ENCODE results near the gene MPP2. TPM values are rescaled to one million over a fixed set of nuclear protein-coding genes. Genes with fewer than 3 reads are reported as not detected.
"Not testable (repeated sequence)": the region's sequence is repeated elsewhere in the genome, so short reads cannot be mapped to it uniquely, and the experiment has no call there.

MPP2 gene
- total RNA-seq, 1 experiment from 2014 or later: 5.5 TPM

GRCh38 chr17:43844241-43844640 lies 63.1 kb downstream of the MPP2 start:
- Mint-ChIP-seq H3K27me3 (ENCODE audit: unreplicated experiment) (peaks cover 24% of the 10 kb centered on the region), H3K9me3 (ENCODE audit: low read depth, unreplicated experiment) (no peaks in the 10 kb centered on the region), H3K4me1 (ENCODE audit: low read depth, unreplicated experiment) (peaks cover 46% of the 10 kb centered on the region), H3K27ac (ENCODE audit: unreplicated experiment) (no peak overlapping the region), H3K4me3 (ENCODE audit: low read depth, unreplicated experiment) (no peak overlapping the region), H3K36me3 (ENCODE audit: insufficient read depth, unreplicated experiment) (peaks cover 5% of the 10 kb centered on the region)
- no peak for DNase-seq
- intact Hi-C loops (cut with micrococcal nuclease; ENCODE audit: unreplicated experiment): no loop called here
- no peak for TF ChIP-seq CTCF (IDR thresholded peaks at IDR 0.05; ENCODE audit: unreplicated experiment)
- CTCF ChIA-PET: no interaction called here
- BruUV-seq (replicated peaks): no TSS peak

GRCh38 chr17:43842975-43843325 lies 64.4 kb downstream of the MPP2 start:
- no peak overlapping the region for H3K27ac Mint-ChIP-seq (ENCODE audit: unreplicated experiment)
- no peak for TF ChIP-seq CTCF (IDR thresholded peaks at IDR 0.05; ENCODE audit: unreplicated experiment)
- peak overlapping the region; percentile 24 for H3K4me3 Mint-ChIP-seq (ENCODE audit: low read depth, unreplicated experiment)
- CTCF ChIA-PET: interaction anchor here (0.7 kb wide), 1 partner anchor 166 kb away, joined by 3 read pairs; no protein-coding TSS in a partner anchor
- H3K9me3 Mint-ChIP-seq (ENCODE audit: low read depth, unreplicated experiment): no peaks in the 10 kb centered on the region
- BruUV-seq (replicated peaks): no TSS peak
- H3K27me3 Mint-ChIP-seq (ENCODE audit: unreplicated experiment): peaks cover 11% of the 10 kb centered on the region
- peaks cover 5% of the 10 kb centered on the region for H3K36me3 Mint-ChIP-seq (ENCODE audit: insufficient read depth, unreplicated experiment)
- intact Hi-C loops (cut with micrococcal nuclease; ENCODE audit: unreplicated experiment): no loop called here
- no peak for DNase-seq
- H3K4me1 Mint-ChIP-seq (ENCODE audit: low read depth, unreplicated experiment): peaks cover 49% of the 10 kb centered on the region

- H3K27ac Mint-ChIP-seq (ENCODE audit: unreplicated experiment); intact Hi-C loops (cut with micrococcal nuclease; ENCODE audit: unreplicated experiment); H3K27me3 Mint-ChIP-seq (ENCODE audit: unreplicated experiment); H3K36me3 Mint-ChIP-seq (ENCODE audit: insufficient read depth, unreplicated experiment); BruUV-seq (replicated peaks); H3K9me3 Mint-ChIP-seq (ENCODE audit: low read depth, unreplicated experiment): not testable (repeated sequence)
- peaks cover 49% of the 10 kb centered on the region for H3K4me1 Mint-ChIP-seq (ENCODE audit: low read depth, unreplicated experiment)
- DNase-seq: peak; percentile 34
- CTCF ChIA-PET: interaction anchor here (0.7 kb wide), 1 partner anchor 32 kb away, joined by 5 read pairs; no protein-coding TSS in a partner anchor
- peak overlapping the region; percentile 24 for H3K4me3 Mint-ChIP-seq (ENCODE audit: low read depth, unreplicated experiment)
Measured at GRCh38 chr17:43842091-43842974, 65.0 kb downstream of the MPP2 start.

GRCh38 chr17:43841282-43841681 lies 66.1 kb downstream of the MPP2 start:
- Mint-ChIP-seq H3K36me3 (ENCODE audit: insufficient read depth, unreplicated experiment) (peaks cover 5% of the 10 kb centered on the region), H3K9me3 (ENCODE audit: low read depth, unreplicated experiment) (no peaks in the 10 kb centered on the region), H3K4me1 (ENCODE audit: low read depth, unreplicated experiment) (peaks cover 48% of the 10 kb centered on the region), H3K27ac (ENCODE audit: unreplicated experiment) (no peak overlapping the region), H3K4me3 (ENCODE audit: low read depth, unreplicated experiment) (no peak overlapping the region), H3K27me3 (ENCODE audit: unreplicated experiment) (no peaks in the 10 kb centered on the region)
- intact Hi-C loops (cut with micrococcal nuclease; ENCODE audit: unreplicated experiment): no loop called here
- CTCF ChIA-PET: interaction anchor here (0.6 to 2.0 kb wide), 2 partner anchors 37 to 525 kb away, joined by 3 to 5 read pairs; no protein-coding TSS in a partner anchor
- no peak for TF ChIP-seq CTCF (IDR thresholded peaks at IDR 0.05; ENCODE audit: unreplicated experiment)
- no peak for DNase-seq
- no TSS peak for BruUV-seq (replicated peaks)

GRCh38 chr17:43840814-43841213 lies 66.5 kb downstream of the MPP2 start:
- no peaks in the 10 kb centered on the region for H3K27me3 Mint-ChIP-seq (ENCODE audit: unreplicated experiment)
- no peak overlapping the region for H3K27ac Mint-ChIP-seq (ENCODE audit: unreplicated experiment)
- intact Hi-C loops (cut with micrococcal nuclease; ENCODE audit: unreplicated experiment): no loop called here
- peak; percentile 38 for DNase-seq
- no peaks in the 10 kb centered on the region for H3K9me3 Mint-ChIP-seq (ENCODE audit: low read depth, unreplicated experiment)
- no peak overlapping the region for H3K4me3 Mint-ChIP-seq (ENCODE audit: low read depth, unreplicated experiment)
- peaks cover 5% of the 10 kb centered on the region for H3K36me3 Mint-ChIP-seq (ENCODE audit: insufficient read depth, unreplicated experiment)
- peak; percentile 36 for TF ChIP-seq CTCF (IDR thresholded peaks at IDR 0.05; ENCODE audit: unreplicated experiment)
- no TSS peak for BruUV-seq (replicated peaks)
- CTCF ChIA-PET: interaction anchor here (0.6 to 2.0 kb wide), 2 partner anchors 37 to 525 kb away, joined by 3 to 5 read pairs; no protein-coding TSS in a partner anchor
- peaks cover 43% of the 10 kb centered on the region for H3K4me1 Mint-ChIP-seq (ENCODE audit: low read depth, unreplicated experiment)
